Measurements from ENCODE around the gene ANKRD13D.

The ANKRD13D gene

DNA sequence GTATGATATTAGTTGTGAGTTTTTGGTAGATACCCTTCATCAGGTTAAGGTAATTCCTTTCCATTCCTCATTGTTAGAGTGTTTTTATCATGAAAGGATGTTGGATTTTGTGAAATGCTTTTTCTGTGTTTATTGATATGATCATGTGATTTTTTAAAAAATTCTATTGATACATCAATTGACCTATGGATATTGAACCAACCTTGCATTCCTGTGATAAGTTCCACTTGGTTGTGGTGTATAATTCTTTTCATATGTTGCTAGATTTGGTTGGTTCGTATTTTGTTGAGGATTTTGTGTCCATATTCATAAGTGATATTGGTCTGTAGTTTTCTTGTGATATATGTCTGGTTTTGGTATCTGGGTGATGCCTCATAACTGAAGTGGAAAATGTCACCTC is 6.7 kb downstream of the ANKRD13D start:
- H3K27ac ChIP-seq, result no peak overlapping the region
- TF ChIP-seq, protein P1, sequence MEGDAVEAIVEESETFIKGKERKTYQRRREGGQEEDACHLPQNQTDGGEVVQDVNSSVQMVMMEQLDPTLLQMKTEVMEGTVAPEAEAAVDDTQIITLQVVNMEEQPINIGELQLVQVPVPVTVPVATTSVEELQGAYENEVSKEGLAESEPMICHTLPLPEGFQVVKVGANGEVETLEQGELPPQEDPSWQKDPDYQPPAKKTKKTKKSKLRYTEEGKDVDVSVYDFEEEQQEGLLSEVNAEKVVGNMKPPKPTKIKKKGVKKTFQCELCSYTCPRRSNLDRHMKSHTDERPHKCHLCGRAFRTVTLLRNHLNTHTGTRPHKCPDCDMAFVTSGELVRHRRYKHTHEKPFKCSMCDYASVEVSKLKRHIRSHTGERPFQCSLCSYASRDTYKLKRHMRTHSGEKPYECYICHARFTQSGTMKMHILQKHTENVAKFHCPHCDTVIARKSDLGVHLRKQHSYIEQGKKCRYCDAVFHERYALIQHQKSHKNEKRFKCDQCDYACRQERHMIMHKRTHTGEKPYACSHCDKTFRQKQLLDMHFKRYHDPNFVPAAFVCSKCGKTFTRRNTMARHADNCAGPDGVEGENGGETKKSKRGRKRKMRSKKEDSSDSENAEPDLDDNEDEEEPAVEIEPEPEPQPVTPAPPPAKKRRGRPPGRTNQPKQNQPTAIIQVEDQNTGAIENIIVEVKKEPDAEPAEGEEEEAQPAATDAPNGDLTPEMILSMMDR (conservative IDR thresholded peaks at IDR 0.05), result no peak

DNA sequence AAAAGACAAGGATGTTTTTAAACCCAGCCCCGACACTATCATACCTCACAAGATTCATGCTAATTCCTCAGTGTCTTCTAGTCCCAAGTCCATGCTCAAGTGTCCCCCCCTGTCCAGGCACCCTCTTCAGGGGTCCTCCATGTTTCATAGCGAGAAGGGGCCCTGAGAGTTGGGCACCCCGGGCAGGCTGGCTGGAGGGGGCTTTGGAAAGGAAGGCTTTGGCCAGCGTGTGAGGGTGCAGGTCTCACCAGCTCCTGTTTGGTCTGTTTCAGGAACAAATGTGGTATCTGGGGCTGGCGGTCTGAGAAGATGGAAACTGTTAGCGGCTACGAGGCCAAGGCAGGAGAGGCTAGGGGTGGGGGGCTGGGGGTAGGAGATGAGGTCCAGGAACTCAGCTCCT is 9.7 kb downstream of the ANKRD13D start:
- TF ChIP-seq, protein P1 (conservative IDR thresholded peaks at IDR 0.05), result no peak
- H3K27ac ChIP-seq, result peak overlapping the region; percentile 1; the same call in 1 of the 2 replicates

DNA sequence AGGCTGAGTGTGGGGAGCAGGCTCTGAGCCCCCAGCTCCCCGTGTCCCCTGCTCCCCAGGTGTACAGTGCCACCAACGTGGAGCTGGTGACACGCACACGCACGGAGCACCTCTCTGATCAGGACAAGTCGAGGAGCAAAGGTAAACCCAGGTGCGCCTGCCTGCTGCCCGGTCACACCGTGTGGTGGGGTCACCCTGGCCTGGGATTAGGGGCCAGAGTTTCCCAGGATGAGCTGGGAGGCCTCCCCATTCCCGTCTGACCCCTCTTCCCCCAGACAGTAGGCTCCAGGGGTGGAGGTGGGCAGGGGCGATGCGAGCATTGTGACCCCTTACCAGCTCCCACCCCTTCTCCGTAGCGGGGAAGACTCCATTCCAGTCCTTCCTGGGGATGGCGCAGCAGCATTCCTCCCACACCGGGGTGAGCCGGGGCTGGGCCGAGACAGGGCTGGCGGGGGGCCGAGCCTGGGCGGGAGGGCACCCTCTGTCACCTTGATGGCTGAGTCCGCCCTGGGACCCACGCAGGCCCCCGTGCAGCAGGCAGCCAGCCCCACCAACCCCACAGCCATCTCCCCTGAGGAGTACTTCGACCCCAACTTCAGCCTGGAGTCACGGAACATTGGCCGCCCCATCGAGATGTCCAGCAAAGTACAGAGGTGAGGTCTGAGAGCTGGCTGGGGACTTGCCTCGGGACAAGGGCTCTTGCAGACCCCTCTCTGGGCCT is 10.5 kb downstream of the ANKRD13D start:
- TF ChIP-seq, protein P1 (conservative IDR thresholded peaks at IDR 0.05), result no peak
- H3K27ac ChIP-seq, result peak overlapping the region; percentile 1; the same call in 1 of the 2 replicates

DNA sequence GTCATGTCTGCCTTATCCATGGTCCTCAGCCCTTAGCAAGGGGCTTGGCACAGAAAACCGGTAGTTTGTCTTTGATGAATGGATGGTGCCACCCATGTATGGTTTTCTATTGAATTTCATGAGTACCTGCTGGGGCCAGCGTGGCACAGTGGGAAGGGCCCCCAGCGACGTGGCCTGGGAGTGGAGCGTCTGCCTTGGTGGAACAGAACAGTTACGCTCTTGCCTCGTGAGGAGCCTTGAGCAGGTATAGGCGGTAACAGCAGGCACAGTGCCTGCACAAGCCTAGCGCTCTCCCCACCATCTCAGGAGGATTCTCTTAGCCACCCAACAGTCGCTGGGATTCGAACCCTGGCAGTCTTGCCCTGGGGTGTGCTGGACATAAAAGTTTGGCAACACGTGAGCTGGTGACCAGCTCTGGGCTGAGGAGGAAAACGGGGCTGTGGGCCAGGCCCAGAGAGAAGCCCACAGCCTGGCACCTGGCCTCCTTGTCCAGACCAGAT is 11.2 kb downstream of the ANKRD13D start:
- TF ChIP-seq, protein P1 (conservative IDR thresholded peaks at IDR 0.05), result no peak
- 0 out of 2 replicates have a peak overlapping the region, but pooled peaks have one; percentile 3 for H3K27ac ChIP-seq

DNA sequence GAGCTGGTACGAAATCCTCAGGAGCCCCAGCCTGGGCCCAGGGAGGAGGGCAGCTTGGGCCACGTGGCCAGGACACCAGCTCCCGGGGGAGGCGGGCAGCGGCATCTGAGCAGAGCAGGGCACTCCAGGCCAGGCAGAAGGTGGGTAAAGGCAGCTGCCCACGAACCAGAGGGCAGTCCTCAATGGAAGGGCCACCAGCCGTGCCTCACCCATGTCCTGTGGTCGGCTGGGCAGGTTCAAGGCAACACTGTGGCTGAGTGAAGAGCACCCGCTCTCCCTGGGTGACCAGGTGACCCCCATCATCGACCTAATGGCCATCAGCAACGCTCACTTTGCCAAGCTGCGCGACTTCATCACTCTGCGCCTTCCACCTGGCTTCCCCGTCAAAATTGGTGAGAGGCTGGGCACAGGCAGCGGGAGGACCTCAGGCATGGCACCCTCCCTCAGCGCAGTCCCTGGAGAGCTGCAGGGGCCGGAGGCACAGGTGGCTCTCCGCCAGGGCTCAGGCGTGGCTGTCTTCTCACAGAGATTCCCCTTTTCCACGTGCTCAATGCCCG is 11.7 kb downstream of the ANKRD13D start:
- H3K27ac ChIP-seq, result 0 out of 2 replicates have a peak overlapping the region, but pooled peaks have one; percentile 3

DNA sequence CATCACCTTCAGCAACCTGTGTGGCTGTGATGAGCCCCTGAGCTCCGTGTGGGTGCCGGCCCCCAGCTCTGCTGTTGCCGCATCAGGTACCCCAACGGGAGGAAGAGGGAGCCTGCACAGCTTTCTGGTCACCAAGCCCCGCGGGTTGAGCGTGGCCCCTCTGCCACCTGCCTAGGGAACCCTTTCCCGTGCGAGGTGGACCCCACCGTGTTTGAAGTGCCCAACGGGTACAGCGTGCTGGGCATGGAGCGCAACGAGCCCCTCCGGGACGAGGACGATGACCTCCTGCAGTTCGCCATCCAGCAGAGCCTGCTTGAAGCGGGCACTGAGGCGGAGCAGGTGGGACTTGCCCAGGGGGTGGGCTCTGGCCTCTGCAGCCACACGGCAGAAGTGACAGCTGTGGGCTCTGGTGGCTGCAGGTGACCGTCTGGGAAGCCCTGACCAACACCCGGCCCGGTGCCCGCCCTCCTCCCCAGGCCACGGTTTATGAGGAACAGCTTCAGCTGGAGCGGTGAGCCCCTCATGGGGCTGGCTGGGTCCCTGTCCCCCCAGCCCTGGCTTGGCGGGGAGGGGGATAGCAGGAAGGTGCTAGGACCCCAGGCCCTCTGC is 12.3 kb downstream of the ANKRD13D start:
- TF ChIP-seq, protein P1 (conservative IDR thresholded peaks at IDR 0.05), result no peak
- H3K27ac ChIP-seq, result peak overlapping the region; percentile 96

More for the DNA sequence above, 11.7 kb downstream of the ANKRD13D start:
- TF ChIP-seq, protein P1 (conservative IDR thresholded peaks at IDR 0.05), result no peak

DNA sequence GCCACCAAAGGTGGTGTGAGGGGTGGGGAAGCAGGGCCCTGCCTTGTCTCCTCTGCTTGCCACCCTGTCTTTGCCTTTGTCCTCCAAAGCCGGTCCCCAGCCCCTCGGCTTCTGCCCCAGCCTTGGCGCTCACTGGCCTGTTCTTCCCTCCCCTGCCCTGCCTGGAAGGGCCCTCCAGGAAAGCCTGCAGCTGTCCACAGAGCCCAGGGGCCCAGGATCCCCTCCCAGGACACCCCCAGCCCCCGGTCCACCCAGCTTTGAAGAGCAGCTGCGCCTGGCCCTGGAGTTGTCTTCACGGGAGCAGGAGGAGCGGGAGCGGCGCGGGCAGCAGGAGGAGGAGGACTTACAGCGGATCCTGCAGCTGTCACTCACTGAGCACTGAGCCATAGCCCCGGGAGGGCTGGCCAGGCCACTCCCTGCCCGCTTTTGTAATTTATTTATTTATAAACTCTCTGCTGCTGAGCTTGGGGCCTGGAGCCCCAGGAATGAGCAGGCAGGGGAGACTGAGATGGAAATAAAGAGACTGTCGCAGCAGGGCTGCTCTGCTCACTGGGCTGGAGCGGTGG is 12.9 kb downstream of the ANKRD13D start:
- TF ChIP-seq, protein P1 (conservative IDR thresholded peaks at IDR 0.05), result no peak
- peak overlapping the region; percentile 96 for H3K27ac ChIP-seq

All from VCaP (cell line).